Tibial nerve (tissue), 4 donors: ENCODE measurements around the gene SYVN1. TPM values are rescaled to one million over a fixed set of nuclear protein-coding genes. Genes with fewer than 3 reads are reported as not detected.
"Not testable (repeated sequence)": the region's sequence is repeated elsewhere in the genome, so short reads cannot be mapped to it uniquely, and the experiment has no call there.

Source experiments
- DNase-seq, 2 donors: peaks; one replicate each; pipeline ENCODE4 v3.0.0-alpha.2; 2019; ENCODE audit warnings: low spot score in 2 of 2
- H3K27ac ChIP-seq, 4 donors: fragments of 200-600 bp; sonication (generic) in 3 of 4; one replicate each; pipeline ENCODE4 v1.5.1; 2017 to 2019; ENCODE audit warnings: mild to moderate bottlenecking in 1 of 4
- H3K27me3 ChIP-seq, 2 donors: fragments of 200-600 bp; sonication (generic) in 1 of 2; one replicate each; pipeline versions ENCODE4 v1.5.1 to v1.6.0; 2017 to 2019
- H3K36me3 ChIP-seq, 3 donors: fragments of 200-600 bp; sonication (generic); one replicate each; pipeline ENCODE4 v1.5.1; 2018 to 2019
- H3K4me1 ChIP-seq, 4 donors: fragments of 200-600 bp; sonication (generic) in 3 of 4; one replicate each; pipeline ENCODE4 v1.5.1; 2017 to 2019
- H3K4me3 ChIP-seq, 4 donors: fragments of 200-600 bp; sonication (generic) in 3 of 4; one replicate each; pipeline ENCODE4 v1.5.1; 2017 to 2019; ENCODE audit warnings: mild to moderate bottlenecking in 1 of 4, moderate library complexity in 1 of 4
- H3K9me3 ChIP-seq, 4 donors: fragments of 200-600 bp; sonication (generic) in 3 of 4; one replicate each; pipeline ENCODE4 v1.5.1; 2017 to 2019
- EP300 ChIP-seq, 2 donors: sonication (generic); formaldehyde crosslinking; IDR thresholded peaks; one replicate each; pipeline ENCODE4 v1.6.1; 2017; ENCODE audit warnings: antibody characterized with exemption in 2 of 2, mild to moderate bottlenecking in 1 of 2
- POLR2A ChIP-seq, 2 donors: fragments of 450-650 bp; IDR thresholded peaks; one replicate each; pipeline ENCODE4 v1.6.1; 2017; ENCODE audit warnings: antibody characterized with exemption in 2 of 2, mild to moderate bottlenecking in 2 of 2, moderate library complexity in 2 of 2
- WGBS, 2 donors: methylation state at CpG; one replicate each; pipeline ENCODE4 v1.1.5; 2018; 5-methylcytosine and 5-hydroxymethylcytosine counted together
- total RNA-seq, 4 donors: library from RNA; depleted of rRNA; stranded (reverse); fragments of >200 nt; gene quantifications; one replicate each; pipeline ENCODE4 v1.1.0, GENCODE V29; 2016
- TF ChIP-seq, protein P1 (sequence below), 5 experiments: fragments of 200-600 bp in 3 of 5; fragments of 450-650 bp in 2 of 5; sonication (generic) in 3 of 5; IDR thresholded peaks; one replicate each; pipeline ENCODE4 v1.5.1; 2016 to 2019; ENCODE audit warnings: antibody characterized with exemption in 5 of 5, mild to moderate bottlenecking in 3 of 5, moderate library complexity in 2 of 5

Gene SYVN1
- total RNA-seq, 4 donors from 2014 or later: 31.6 to 72.6 (median 58.3) TPM

- DNase-seq: no peak
- H3K36me3 ChIP-seq: no peaks in the 10 kb centered on the region
- WGBS, 2 donors: 70 to 73% methylated on average over 3 of the region's 3 CpGs
- TF ChIP-seq, protein P1, sequence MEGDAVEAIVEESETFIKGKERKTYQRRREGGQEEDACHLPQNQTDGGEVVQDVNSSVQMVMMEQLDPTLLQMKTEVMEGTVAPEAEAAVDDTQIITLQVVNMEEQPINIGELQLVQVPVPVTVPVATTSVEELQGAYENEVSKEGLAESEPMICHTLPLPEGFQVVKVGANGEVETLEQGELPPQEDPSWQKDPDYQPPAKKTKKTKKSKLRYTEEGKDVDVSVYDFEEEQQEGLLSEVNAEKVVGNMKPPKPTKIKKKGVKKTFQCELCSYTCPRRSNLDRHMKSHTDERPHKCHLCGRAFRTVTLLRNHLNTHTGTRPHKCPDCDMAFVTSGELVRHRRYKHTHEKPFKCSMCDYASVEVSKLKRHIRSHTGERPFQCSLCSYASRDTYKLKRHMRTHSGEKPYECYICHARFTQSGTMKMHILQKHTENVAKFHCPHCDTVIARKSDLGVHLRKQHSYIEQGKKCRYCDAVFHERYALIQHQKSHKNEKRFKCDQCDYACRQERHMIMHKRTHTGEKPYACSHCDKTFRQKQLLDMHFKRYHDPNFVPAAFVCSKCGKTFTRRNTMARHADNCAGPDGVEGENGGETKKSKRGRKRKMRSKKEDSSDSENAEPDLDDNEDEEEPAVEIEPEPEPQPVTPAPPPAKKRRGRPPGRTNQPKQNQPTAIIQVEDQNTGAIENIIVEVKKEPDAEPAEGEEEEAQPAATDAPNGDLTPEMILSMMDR (IDR thresholded peaks at IDR 0.05): no peak
- no peak for TF ChIP-seq EP300 (IDR thresholded peaks at IDR 0.05)
- TF ChIP-seq POLR2A (IDR thresholded peaks at IDR 0.05): no peak
- H3K27ac ChIP-seq: peak overlapping the region in 1 of 4 donors; percentile 62
- peaks cover 0 to 11% (median 3%) of the 10 kb centered on the region in 4 donors for H3K4me1 ChIP-seq
- no peaks in the 10 kb centered on the region for H3K27me3 ChIP-seq
- H3K4me3 ChIP-seq: no peak overlapping the region
- H3K9me3 ChIP-seq: peaks cover 0 to 5% (median 0%) of the 10 kb centered on the region in 4 donors
Observed at GRCh38 chr11:65151331-65151899, 17.1 kb upstream of the SYVN1 start.

DNA sequence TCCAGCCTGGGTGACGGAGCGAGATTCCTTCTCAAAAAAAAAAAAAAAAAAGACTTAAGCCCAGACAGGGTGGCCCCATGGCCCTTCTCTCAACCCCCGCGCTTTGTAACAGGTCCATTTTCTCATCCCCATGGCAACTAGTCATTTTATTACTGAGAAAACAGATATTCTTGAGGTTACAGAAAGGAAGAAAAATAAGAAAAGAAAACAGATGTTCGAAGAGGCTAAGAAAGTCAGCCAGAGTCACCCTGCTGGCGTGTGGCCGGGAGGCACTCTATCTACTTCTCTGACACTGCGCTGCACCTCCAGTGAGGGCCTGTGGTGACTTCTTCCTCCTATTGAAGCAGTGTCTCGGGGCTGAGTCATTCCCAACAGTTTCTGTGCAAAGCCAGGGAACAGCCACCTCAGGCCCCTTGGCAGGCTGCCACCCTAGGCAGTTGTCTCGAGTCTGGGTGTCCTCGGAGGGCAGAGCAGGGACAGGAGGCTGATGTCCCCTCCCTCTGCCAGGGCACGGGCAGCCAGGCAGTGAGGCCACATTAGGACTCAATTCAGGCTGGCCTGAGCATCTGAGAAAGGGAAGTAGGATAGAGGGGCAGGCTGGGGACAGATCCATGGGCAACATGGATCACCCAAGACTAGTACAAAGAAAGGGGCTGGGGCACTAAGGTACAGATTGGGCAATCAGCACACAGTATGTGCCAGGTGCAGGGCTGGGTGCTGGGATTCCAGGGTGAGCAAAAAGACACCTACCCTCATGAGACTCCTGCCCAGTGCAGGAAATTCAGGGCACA, 16.4 kb upstream of the SYVN1 start:
- H3K4me3 ChIP-seq: no peak overlapping the region

GRCh38 chr11:65150131-65150508, 15.8 kb upstream of the SYVN1 start:
- H3K9me3 ChIP-seq, DNase-seq, H3K27me3 ChIP-seq, H3K36me3 ChIP-seq, H3K4me3 ChIP-seq: not testable (repeated sequence)
- peaks cover 0 to 11% (median 3%) of the 10 kb centered on the region in 4 donors for H3K4me1 ChIP-seq
- 61 to 67% methylated on average over 10 of the region's 10 CpGs for WGBS, 2 donors
- peak overlapping the region in 1 of 4 donors; percentile 26 for H3K27ac ChIP-seq

More for the DNA sequence above, 16.4 kb upstream of the SYVN1 start:
- WGBS, 2 donors: 17 to 18% methylated on average over 12 of the region's 12 CpGs
- H3K27me3 ChIP-seq: no peaks in the 10 kb centered on the region
- no peaks in the 10 kb centered on the region for H3K36me3 ChIP-seq
- TF ChIP-seq EP300 (IDR thresholded peaks at IDR 0.05): no peak
- TF ChIP-seq POLR2A (IDR thresholded peaks at IDR 0.05): no peak
- TF ChIP-seq, protein P1 (IDR thresholded peaks at IDR 0.05): no peak
- peak; percentile 59 to 68 for DNase-seq
- peak overlapping the region in 3 of 4 donors; percentile 54 to 72 (median 62) for H3K27ac ChIP-seq
- H3K4me1 ChIP-seq: peaks cover 0 to 11% (median 3%) of the 10 kb centered on the region in 4 donors
- peaks cover 0 to 5% (median 0%) of the 10 kb centered on the region in 4 donors for H3K9me3 ChIP-seq

DNA sequence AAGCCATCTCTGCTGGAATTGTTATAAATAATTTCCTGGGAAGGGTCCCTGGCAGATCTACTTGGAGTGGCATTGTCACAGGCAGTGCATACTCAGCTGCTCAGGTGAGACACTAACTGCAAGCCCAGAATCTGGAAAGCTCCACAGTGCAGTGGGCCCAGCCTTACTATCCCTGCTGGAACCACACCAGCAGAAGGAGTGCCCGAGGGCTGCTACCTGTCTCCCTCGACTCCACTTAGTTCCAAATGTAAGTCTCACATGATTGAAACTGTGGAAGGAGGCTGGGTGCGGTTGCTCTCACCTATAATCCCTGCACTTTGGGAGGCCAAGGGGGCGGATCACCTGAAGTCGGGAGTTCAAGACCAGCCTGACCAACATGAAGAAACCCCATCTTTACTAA, 14.3 kb upstream of the SYVN1 start:
- DNase-seq: no peak
- no peaks in the 10 kb centered on the region for H3K27me3 ChIP-seq
- no peak overlapping the region for H3K27ac ChIP-seq
- peaks cover 0 to 5% (median 0%) of the 10 kb centered on the region in 4 donors for H3K9me3 ChIP-seq
- peaks cover 0 to 11% (median 3%) of the 10 kb centered on the region in 4 donors for H3K4me1 ChIP-seq
- TF ChIP-seq EP300 (IDR thresholded peaks at IDR 0.05): no peak
- no peak for TF ChIP-seq POLR2A (IDR thresholded peaks at IDR 0.05)
- TF ChIP-seq, protein P1 (IDR thresholded peaks at IDR 0.05): no peak
- no peak overlapping the region for H3K4me3 ChIP-seq
- 93 to 94% methylated on average over 5 of the region's 5 CpGs for WGBS, 2 donors
- H3K36me3 ChIP-seq: no peaks in the 10 kb centered on the region

- Histone ChIP-seq H3K27ac (no peak overlapping the region), H3K4me3 (no peak overlapping the region), H3K36me3 (no peaks in the 10 kb centered on the region), H3K4me1 (peaks cover 0 to 11% (median 3%) of the 10 kb centered on the region in 4 donors), H3K9me3 (peaks cover 0 to 5% (median 0%) of the 10 kb centered on the region in 4 donors), H3K27me3 (no peaks in the 10 kb centered on the region)
- 76 to 81% methylated on average over 2 of the region's 2 CpGs for WGBS, 2 donors
- TF ChIP-seq POLR2A (IDR thresholded peaks at IDR 0.05): no peak
- TF ChIP-seq EP300 (IDR thresholded peaks at IDR 0.05): no peak
- DNase-seq: no peak
Observed at GRCh38 chr11:65147352-65148075, 13.2 kb upstream of the SYVN1 start.
